A673 (cell line): ENCODE measurements around the gene FSHB. TPM values are rescaled to one million over a fixed set of nuclear protein-coding genes. Genes with fewer than 3 reads are reported as not detected.

Experiments
- BruUV-seq: library from RNA; stranded (reverse); fragments of 400-500 nt; replicated peaks from 2 replicates; lab custom pipeline; 2021; lab: Mats Ljungman, UMichigan
- CTCF ChIA-PET: fragments of 300-600 bp; sonication (Branson Sonifier 250); formaldehyde crosslinking; loops from one replicate; lab custom pipeline; 2022; ENCODE audit warnings: antibody characterized with exemption; lab: Charles Lee
- POLR2A ChIA-PET: fragments of 300-600 bp; sonication (Branson Sonifier 250); formaldehyde crosslinking; loops from one replicate; lab custom pipeline; 2022; ENCODE audit warnings: antibody characterized with exemption; ENCODE audit not compliant: low non-redundant PET; lab: Charles Lee
- DNase-seq: peaks from one replicate; pipeline ENCODE4 v3.0.0-alpha.2; 2015; ENCODE audit warnings: low spot score
- H3K27ac ChIP-seq: fragments of 200-600 bp; sonication (generic); 2 replicates; pipeline ENCODE4 v1.5.1; 2016; ENCODE audit warnings: mixed run types, low read depth, mild to moderate bottlenecking, mixed read lengths, antibody characterized with exemption, low read length; ENCODE audit not compliant: poor library complexity, severe bottlenecking
- H3K27me3 ChIP-seq: fragments of 200-600 bp; sonication (generic); replicated peaks from 2 replicates; pipeline ENCODE4 v1.6.1; 2017; ENCODE audit warnings: mixed run types, low read depth, mild to moderate bottlenecking, mixed read lengths, antibody characterized with exemption, low read length; ENCODE audit not compliant: insufficient read depth, poor library complexity
- H3K36me3 ChIP-seq: fragments of 200-600 bp; sonication (generic); 2 replicates; pipeline ENCODE4 v1.6.1; 2016; ENCODE audit warnings: mixed run types, mild to moderate bottlenecking, mixed read lengths, antibody characterized with exemption, low read length; ENCODE audit not compliant: insufficient read depth, poor library complexity, severe bottlenecking
- H3K4me1 ChIP-seq: fragments of 200-600 bp; sonication (generic); 2 replicates; pipeline ENCODE4 v1.6.1; 2017; ENCODE audit warnings: mixed run types, mild to moderate bottlenecking, mixed read lengths, antibody characterized with exemption, low read length; ENCODE audit not compliant: insufficient read depth, poor library complexity, severe bottlenecking
- H3K4me3 ChIP-seq: fragments of 200-600 bp; sonication (generic); 2 replicates; pipeline ENCODE4 v1.5.1; 2016; ENCODE audit warnings: low read depth, mixed run types, mild to moderate bottlenecking, mixed read lengths, low read length; ENCODE audit not compliant: poor library complexity, severe bottlenecking
- H3K9me3 ChIP-seq: fragments of 200-600 bp; sonication (generic); 2 replicates; pipeline ENCODE4 v1.6.1; 2016; ENCODE audit warnings: mixed run types, low read depth, mild to moderate bottlenecking, mixed read lengths, antibody characterized with exemption, low read length; ENCODE audit not compliant: poor library complexity, severe bottlenecking
- CTCF ChIP-seq: fragments of 300-800, 200-600 bp; sonication (generic); conservative IDR thresholded peaks from 2 replicates; pipeline ENCODE4 v1.5.1; 2017; ENCODE audit warnings: low read depth, mild to moderate bottlenecking, antibody characterized with exemption, low read length, moderate library complexity, mixed read lengths
- EZH2 ChIP-seq: fragments of 200-600 bp; sonication (generic); IDR thresholded peaks from 2 replicates; pipeline ENCODE4 v1.6.1; 2017; ENCODE audit warnings: borderline replicate concordance, low read depth, mild to moderate bottlenecking, mixed read lengths, antibody characterized with exemption, low read length; ENCODE audit not compliant: poor library complexity, severe bottlenecking
- intact Hi-C: fragments of 100-400 bp; cut with micrococcal nuclease; formaldehyde crosslinking; loops from one replicate; pipeline ENCODE4 v1.10.0; 2022; ENCODE audit not compliant: unreplicated experiment
- total RNA-seq: library from RNA; stranded (reverse); gene quantifications from 2 replicates; pipeline ENCODE4 v1.2.3, GENCODE V29; 2021

FSHB gene
- total RNA-seq, 1 experiment from 2014 or later: not detected

GRCh38 chr11:30216534-30216933 lies 14.3 kb upstream of the FSHB start:
- CTCF ChIA-PET: no interaction called here
- peaks cover 15% of the 10 kb centered on the region for H3K27me3 ChIP-seq
- TF ChIP-seq CTCF: no peak
- TF ChIP-seq EZH2: no peak
- BruUV-seq: no TSS peak
- H3K4me1 ChIP-seq: no peaks in the 10 kb centered on the region
- intact Hi-C loops: no loop called here
- POLR2A ChIA-PET: no interaction called here
- no peaks in the 10 kb centered on the region for H3K36me3 ChIP-seq
- no peak overlapping the region for H3K27ac ChIP-seq
- DNase-seq: no peak
- H3K9me3 ChIP-seq: no peaks in the 10 kb centered on the region
- no peak overlapping the region for H3K4me3 ChIP-seq

GRCh38 chr11:30218278-30218677 lies 12.5 kb upstream of the FSHB start:
- Histone ChIP-seq H3K4me3 (no peak overlapping the region), H3K27ac (no peak overlapping the region), H3K9me3 (no peaks in the 10 kb centered on the region), H3K27me3 (peaks cover 17% of the 10 kb centered on the region), H3K36me3 (no peaks in the 10 kb centered on the region), H3K4me1 (no peaks in the 10 kb centered on the region)
- BruUV-seq: no TSS peak
- CTCF ChIA-PET: no interaction called here
- no peak for DNase-seq
- POLR2A ChIA-PET: no interaction called here
- intact Hi-C loops: no loop called here
- TF ChIP-seq CTCF: no peak
- TF ChIP-seq EZH2: no peak

GRCh38 chr11:30225642-30226041 lies 5.2 kb upstream of the FSHB start:
- ChIA-PET CTCF (no interaction called here), POLR2A (no interaction called here)
- no TSS peak for BruUV-seq
- Histone ChIP-seq H3K9me3 (peaks cover 7% of the 10 kb centered on the region), H3K36me3 (no peaks in the 10 kb centered on the region), H3K4me1 (no peaks in the 10 kb centered on the region), H3K4me3 (no peak overlapping the region), H3K27ac (no peak overlapping the region), H3K27me3 (peaks cover 13% of the 10 kb centered on the region)
- no peak for DNase-seq
- intact Hi-C loops: no loop called here
- TF ChIP-seq EZH2 (no peak), CTCF (0 out of 2 replicates have a peak, but pooled peaks have one; percentile 16)
